NCI-H226 (cell line): ENCODE measurements around the gene TTC33.

Experiments
- DNase-seq: peaks from one replicate; pipeline ENCODE4 v3.0.0-alpha.2; 2015

TTC33 gene

GRCh38 chr5:40560474-40561110 is 195.2 kb downstream of the TTC33 start:
- DNase-seq, result no peak

GRCh38 chr5:40559306-40559705 is 196.5 kb downstream of the TTC33 start:
- DNase-seq, result no peak

GRCh38 chr5:40557501-40557900 is 198.3 kb downstream of the TTC33 start:
- DNase-seq, result no peak

GRCh38 chr5:40556811-40557210 is 198.9 kb downstream of the TTC33 start:
- DNase-seq, result no peak

GRCh38 chr5:40555886-40556285 is 199.9 kb downstream of the TTC33 start:
- DNase-seq, result no peak

- no peak for DNase-seq
Observed at GRCh38 chr5:40554813-40555212, 200.9 kb downstream of the TTC33 start.

GRCh38 chr5:40554054-40554453 is 201.7 kb downstream of the TTC33 start:
- no peak for DNase-seq

GRCh38 chr5:40552981-40553380 is 202.8 kb downstream of the TTC33 start:
- DNase-seq, result no peak

- peak; percentile 97 for DNase-seq
Observed at GRCh38 chr5:40551496-40552491, 204.0 kb downstream of the TTC33 start.

- DNase-seq, result peak; percentile 5
Observed at GRCh38 chr5:40550481-40550880, 205.3 kb downstream of the TTC33 start.

- peak; percentile 37 for DNase-seq
Observed at GRCh38 chr5:40549616-40550015, 206.1 kb downstream of the TTC33 start.

- peak; percentile 1 for DNase-seq
Observed at GRCh38 chr5:40547994-40548575, 207.7 kb downstream of the TTC33 start.

- no peak for DNase-seq
Observed at GRCh38 chr5:40547557-40547956, 208.2 kb downstream of the TTC33 start.

- no peak for DNase-seq
Observed at GRCh38 chr5:40540301-40540700, 215.5 kb downstream of the TTC33 start.

GRCh38 chr5:40524677-40525076 is 231.1 kb downstream of the TTC33 start:
- DNase-seq, result no peak

GRCh38 chr5:40521925-40522324 is 233.8 kb downstream of the TTC33 start:
- no peak for DNase-seq

- DNase-seq, result no peak
Observed at GRCh38 chr5:40521108-40521785, 234.5 kb downstream of the TTC33 start.

- DNase-seq, result peak; percentile 87
Observed at GRCh38 chr5:40518485-40518917, 237.3 kb downstream of the TTC33 start.

GRCh38 chr5:40515476-40515875 is 240.3 kb downstream of the TTC33 start:
- no peak for DNase-seq

GRCh38 chr5:40514976-40515375 is 240.8 kb downstream of the TTC33 start:
- DNase-seq, result no peak

GRCh38 chr5:40511801-40512200 is 244.0 kb downstream of the TTC33 start:
- no peak for DNase-seq

- DNase-seq, result no peak
Observed at GRCh38 chr5:40507095-40507494, 248.7 kb downstream of the TTC33 start.

GRCh38 chr5:40505031-40505430 is 250.7 kb downstream of the TTC33 start:
- DNase-seq, result no peak
